Adrenal gland (tissue), 5 donors: ENCODE results near the gene RCAN1.

ENCODE experiments used
- CTCF ChIP-seq, 6 experiments: fragments of 450-650 bp in 4 of 6; fragments of 200-600 bp in 2 of 6; sonication (generic) in 1 of 6; IDR thresholded peaks; 1 replicate in 5 of 6; 2 replicates in 1 of 6; pipeline versions ENCODE4 v1.5.1 to v1.8.0; 2016 to 2021; ENCODE audit warnings: antibody characterized with exemption in 6 of 6, mild to moderate bottlenecking in 2 of 6, moderate library complexity in 1 of 6
- POLR2A ChIP-seq, 2 donors: fragments of 450-650 bp; IDR thresholded peaks; one replicate each; pipeline ENCODE4 v1.6.1; 2017; ENCODE audit warnings: antibody characterized with exemption in 2 of 2, mild to moderate bottlenecking in 2 of 2, moderate library complexity in 1 of 2
- donor health status: DM: no; HTN: no; CAD: no.

GRCh38 chr21:34519016-34519415 lies 95.9 kb downstream of the RCAN1 start:
- TF ChIP-seq CTCF (IDR thresholded peaks at IDR 0.05) (no peak), POLR2A (IDR thresholded peaks at IDR 0.05) (no peak)
